Adipocyte (in vitro differentiated cells): ENCODE results near the gene MAB21L2.
"Not testable (repeated sequence)": the region's sequence is repeated elsewhere in the genome, so short reads cannot be mapped to it uniquely, and the experiment has no call there.

Experiments used
- DNase-seq: peaks from one replicate; pipeline ENCODE4 v3.0.0-alpha.2; 2015; ENCODE audit warnings: low read depth
- H3K27me3 ChIP-seq: replicated peaks from 2 replicates; pipeline ENCODE4 v1.7.0; 2013; ENCODE audit warnings: mild to moderate bottlenecking, low read length, moderate library complexity; ENCODE audit not compliant: control insufficient read depth, insufficient read depth
- H3K36me3 ChIP-seq: 2 replicates; pipeline ENCODE4 v1.7.0; 2013; ENCODE audit warnings: low read length, mild to moderate bottlenecking, moderate library complexity; ENCODE audit not compliant: control insufficient read depth, insufficient read depth, severe bottlenecking
- H3K4me1 ChIP-seq: 2 replicates; pipeline ENCODE4 v1.7.0; 2013; ENCODE audit warnings: mild to moderate bottlenecking, low read length, moderate library complexity; ENCODE audit not compliant: control insufficient read depth, insufficient read depth
- H3K4me3 ChIP-seq: 2 replicates; pipeline ENCODE4 v1.7.0; 2013; ENCODE audit warnings: mild to moderate bottlenecking, low read length, moderate library complexity
- H3K9ac ChIP-seq: 2 replicates; pipeline ENCODE4 v1.7.0; 2013; ENCODE audit warnings: mild to moderate bottlenecking, low read length, moderate library complexity
- H3K9me3 ChIP-seq: 2 replicates; pipeline ENCODE4 v1.7.0; 2013; ENCODE audit warnings: mild to moderate bottlenecking, low read length, moderate library complexity; ENCODE audit not compliant: control insufficient read depth

MAB21L2 gene

DNA sequence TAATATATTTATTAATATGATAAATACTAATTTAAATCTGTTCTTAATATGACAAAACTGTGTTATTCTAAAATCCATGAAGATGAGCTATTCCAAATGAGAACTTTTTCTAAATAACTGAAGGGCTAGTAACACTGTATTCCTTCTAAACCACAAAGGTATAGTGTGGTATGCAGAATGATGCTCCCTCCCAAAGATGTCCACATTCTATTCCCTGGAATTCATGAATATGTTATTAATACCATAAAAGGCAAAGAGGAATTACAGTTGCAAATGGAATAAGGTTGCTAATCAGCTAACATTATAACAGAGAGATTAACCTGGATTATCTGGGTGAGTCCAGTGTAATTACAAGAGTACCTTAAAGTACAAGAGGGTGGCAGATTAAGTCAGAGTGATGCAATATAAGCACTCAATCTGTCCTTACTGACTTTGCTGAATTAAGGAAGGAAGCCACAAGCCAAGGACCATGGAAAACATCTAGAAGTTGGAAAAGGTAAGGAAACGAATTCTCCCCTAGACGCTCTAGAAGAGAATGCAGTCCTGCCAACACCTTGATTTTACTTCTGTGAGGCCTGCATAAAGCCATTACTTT, 20.7 kb upstream of the MAB21L2 start:
- H3K27me3 ChIP-seq: no peaks in the 10 kb centered on the region
- DNase-seq: no peak
- peaks cover 2% of the 10 kb centered on the region for H3K36me3 ChIP-seq
- no peak overlapping the region for H3K4me3 ChIP-seq
- no peak overlapping the region for H3K9ac ChIP-seq
- peaks cover 2% of the 10 kb centered on the region for H3K9me3 ChIP-seq
- H3K4me1 ChIP-seq: no peaks in the 10 kb centered on the region

DNA sequence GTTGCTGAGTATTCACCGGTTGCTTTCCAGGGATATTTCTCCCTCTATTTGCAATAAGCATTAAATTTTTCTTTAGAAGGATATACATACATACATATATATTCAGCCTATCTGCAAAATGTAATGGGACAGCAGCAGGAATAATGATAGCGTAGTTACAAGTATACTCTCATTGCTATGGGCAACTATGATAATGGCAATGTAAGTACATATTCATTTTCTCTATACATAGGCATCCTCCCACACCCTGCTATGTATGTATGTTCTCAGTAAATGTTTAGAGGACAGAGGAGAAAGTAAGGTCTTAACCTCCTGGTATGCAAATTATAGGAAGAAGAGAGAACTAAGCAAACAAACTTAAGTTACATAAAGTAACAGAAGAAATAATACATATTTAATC, 19.7 kb upstream of the MAB21L2 start:
- no peak overlapping the region for H3K9ac ChIP-seq
- H3K4me1 ChIP-seq: no peaks in the 10 kb centered on the region
- H3K27me3 ChIP-seq: no peaks in the 10 kb centered on the region
- H3K4me3 ChIP-seq: no peak overlapping the region
- peaks cover 2% of the 10 kb centered on the region for H3K36me3 ChIP-seq
- DNase-seq: no peak
- peaks cover 2% of the 10 kb centered on the region for H3K9me3 ChIP-seq

DNA sequence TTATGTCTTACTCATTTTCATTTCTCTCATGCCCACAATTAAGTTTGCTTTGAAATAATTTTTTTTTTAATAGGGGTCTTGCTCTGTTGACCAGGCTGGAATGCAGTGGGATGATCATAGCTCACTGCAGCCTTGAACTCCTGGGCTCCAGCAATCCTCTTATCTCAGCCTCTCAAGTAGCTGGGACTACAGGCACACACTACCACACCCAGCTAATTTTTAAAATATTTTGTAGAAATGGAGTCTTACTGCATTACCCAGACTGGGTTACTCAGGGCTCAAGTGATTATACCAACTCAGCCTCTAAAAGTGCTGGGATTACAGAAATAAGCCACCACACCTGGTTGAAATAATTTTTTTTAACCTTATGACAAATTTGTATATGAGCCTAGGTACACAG, 19.2 kb upstream of the MAB21L2 start:
- Histone ChIP-seq H3K4me3 (no peak overlapping the region), H3K9me3 (peaks cover 2% of the 10 kb centered on the region), H3K36me3 (peaks cover 2% of the 10 kb centered on the region), H3K9ac (no peak overlapping the region), H3K4me1 (no peaks in the 10 kb centered on the region), H3K27me3 (no peaks in the 10 kb centered on the region)
- DNase-seq: no peak

DNA sequence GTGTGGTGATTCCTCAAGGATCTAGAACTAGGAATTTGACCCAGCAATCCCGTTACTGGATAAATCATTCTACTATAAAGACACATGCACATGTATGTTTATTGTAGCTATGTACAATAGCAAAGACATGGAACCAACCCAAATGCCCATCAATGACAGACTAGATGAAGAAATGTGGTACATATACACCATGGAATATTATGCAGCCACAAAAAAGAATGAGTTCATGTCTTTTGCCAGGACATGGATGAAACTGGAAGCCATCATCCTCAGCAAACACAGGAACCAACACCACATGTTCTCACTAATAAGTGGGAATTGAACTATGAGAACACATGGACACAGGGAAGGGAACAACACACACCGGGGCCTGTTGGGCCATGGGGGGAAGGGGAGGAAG, 17.0 kb upstream of the MAB21L2 start:
- not testable (repeated sequence) for H3K9me3 ChIP-seq, H3K4me1 ChIP-seq, DNase-seq

DNA sequence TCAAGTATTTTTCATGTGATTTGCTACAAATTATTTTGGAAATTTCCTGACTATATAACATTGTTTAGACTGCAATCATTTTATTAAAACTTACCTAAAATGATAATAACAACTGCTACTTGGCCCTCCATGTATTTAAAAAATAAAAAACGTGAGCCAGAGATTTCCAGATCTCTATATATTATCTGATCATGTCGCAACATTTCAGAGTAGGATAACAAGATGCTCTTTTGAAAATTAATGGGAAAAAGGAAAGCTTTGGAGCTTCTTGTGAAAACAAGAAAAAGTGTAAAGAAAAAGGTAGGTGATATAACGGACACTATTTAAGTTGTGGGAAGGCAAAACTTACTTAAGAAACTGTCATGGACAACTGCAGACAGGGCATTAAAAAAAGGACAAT, 14.9 kb upstream of the MAB21L2 start:
- Histone ChIP-seq H3K4me3 (no peak overlapping the region), H3K4me1 (peaks cover 6% of the 10 kb centered on the region), H3K27me3 (no peaks in the 10 kb centered on the region), H3K9me3 (peaks cover 2% of the 10 kb centered on the region), H3K36me3 (peaks cover 2% of the 10 kb centered on the region), H3K9ac (no peak overlapping the region)
- DNase-seq: no peak

More for the DNA sequence above, 17.0 kb upstream of the MAB21L2 start:
- H3K27me3 ChIP-seq, H3K9ac ChIP-seq, H3K4me3 ChIP-seq, H3K36me3 ChIP-seq: not testable (repeated sequence)

- Histone ChIP-seq H3K4me3 (no peak overlapping the region), H3K36me3 (peaks cover 2% of the 10 kb centered on the region), H3K27me3 (no peaks in the 10 kb centered on the region), H3K4me1 (peaks cover 6% of the 10 kb centered on the region), H3K9ac (no peak overlapping the region), H3K9me3 (peaks cover 2% of the 10 kb centered on the region)
- peak; percentile 85 for DNase-seq
Observed at GRCh38 chr4:150569384-150569987, 12.5 kb upstream of the MAB21L2 start.

- peaks cover under 1% of the 10 kb centered on the region for H3K9me3 ChIP-seq
- H3K4me3 ChIP-seq: no peak overlapping the region
- H3K27me3 ChIP-seq: no peaks in the 10 kb centered on the region
- peaks cover under 1% of the 10 kb centered on the region for H3K36me3 ChIP-seq
- no peak overlapping the region for H3K9ac ChIP-seq
- H3K4me1 ChIP-seq: peaks cover 6% of the 10 kb centered on the region
- DNase-seq: peak; percentile 9
Observed at GRCh38 chr4:150569998-150570535, 11.9 kb upstream of the MAB21L2 start.

DNA sequence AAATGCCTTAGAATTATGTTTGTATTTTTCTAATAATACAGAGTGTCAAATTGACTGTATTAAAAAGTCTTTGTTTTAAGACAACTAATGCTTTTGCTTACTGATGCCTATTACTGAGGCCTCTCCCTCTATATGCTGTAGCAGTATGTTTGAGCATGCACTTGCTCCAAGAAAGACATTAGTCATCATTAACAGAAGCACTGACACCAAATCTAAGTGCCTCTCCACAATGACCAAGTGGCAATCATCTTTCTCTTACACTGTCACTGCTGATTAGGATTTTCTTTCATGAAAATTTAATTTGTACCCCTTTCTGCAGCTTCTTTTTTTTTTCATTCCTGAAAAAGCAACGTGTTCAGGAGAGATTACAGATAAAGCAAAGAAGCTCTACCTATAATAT, 11.1 kb upstream of the MAB21L2 start:
- no peak overlapping the region for H3K9ac ChIP-seq
- H3K27me3 ChIP-seq: no peaks in the 10 kb centered on the region
- H3K4me3 ChIP-seq: no peak overlapping the region
- no peak for DNase-seq
- no peaks in the 10 kb centered on the region for H3K36me3 ChIP-seq
- no peaks in the 10 kb centered on the region for H3K9me3 ChIP-seq
- peaks cover 6% of the 10 kb centered on the region for H3K4me1 ChIP-seq

DNA sequence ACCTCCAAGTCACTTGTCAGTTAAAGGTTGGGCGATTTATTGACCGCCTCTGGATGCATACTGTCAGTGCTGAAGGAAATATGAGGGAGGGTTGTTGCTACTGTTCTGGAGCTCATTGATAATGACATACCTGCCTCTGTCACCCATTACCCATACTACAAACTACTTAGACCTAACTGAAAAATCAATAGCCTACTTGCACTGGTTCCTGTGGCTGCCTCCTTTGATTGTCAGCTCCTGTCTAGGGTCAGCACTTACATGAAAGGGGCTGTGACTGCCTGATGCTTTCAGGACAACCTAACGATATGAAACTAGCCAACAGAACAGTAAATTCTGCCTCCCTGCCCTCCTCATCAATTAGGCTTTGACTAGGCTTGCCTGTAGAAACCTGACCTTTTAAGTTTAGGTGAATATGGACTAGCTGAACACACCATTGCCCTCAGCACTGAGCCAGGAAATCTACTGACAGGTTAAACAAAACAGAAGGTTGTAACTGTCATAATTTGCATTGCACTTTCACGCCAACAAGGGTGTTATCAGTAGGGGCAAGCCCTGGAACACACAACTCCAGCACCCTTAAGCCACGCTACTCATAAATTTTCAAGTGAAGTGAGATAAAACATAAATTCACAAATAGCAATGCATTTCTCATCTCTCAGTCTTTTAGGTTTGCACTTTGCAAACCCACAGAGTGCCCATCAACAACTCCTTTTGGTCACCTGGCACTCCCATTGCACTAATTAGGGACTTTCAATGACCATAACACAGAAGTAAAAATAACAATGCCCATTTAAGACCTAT, 9.0 kb upstream of the MAB21L2 start:
- no peaks in the 10 kb centered on the region for H3K36me3 ChIP-seq
- DNase-seq: no peak
- no peak overlapping the region for H3K9ac ChIP-seq
- peaks cover 6% of the 10 kb centered on the region for H3K4me1 ChIP-seq
- no peaks in the 10 kb centered on the region for H3K9me3 ChIP-seq
- no peaks in the 10 kb centered on the region for H3K27me3 ChIP-seq
- no peak overlapping the region for H3K4me3 ChIP-seq

DNA sequence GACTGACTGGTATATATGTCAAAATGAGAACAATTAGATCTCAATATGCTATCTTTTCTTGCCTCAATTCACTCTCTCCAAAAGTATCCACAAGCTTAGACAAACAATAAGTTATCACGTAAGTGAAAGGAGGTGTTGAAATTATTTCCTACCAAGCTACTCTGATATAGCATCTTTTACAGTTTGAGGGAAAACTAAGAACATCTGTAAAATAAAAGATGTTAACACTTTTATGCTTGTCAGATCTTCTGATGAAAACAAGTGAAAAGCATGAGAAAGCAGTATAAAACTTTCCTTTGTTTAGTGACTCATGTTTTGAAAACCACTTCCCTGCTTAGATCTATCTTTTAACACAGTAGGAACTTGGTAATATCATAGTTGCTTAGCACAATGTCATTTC, 8.4 kb upstream of the MAB21L2 start:
- Histone ChIP-seq H3K9ac (no peak overlapping the region), H3K4me1 (peaks cover 6% of the 10 kb centered on the region), H3K27me3 (no peaks in the 10 kb centered on the region), H3K36me3 (no peaks in the 10 kb centered on the region), H3K4me3 (no peak overlapping the region), H3K9me3 (no peaks in the 10 kb centered on the region)
- peak; percentile 67 for DNase-seq

DNA sequence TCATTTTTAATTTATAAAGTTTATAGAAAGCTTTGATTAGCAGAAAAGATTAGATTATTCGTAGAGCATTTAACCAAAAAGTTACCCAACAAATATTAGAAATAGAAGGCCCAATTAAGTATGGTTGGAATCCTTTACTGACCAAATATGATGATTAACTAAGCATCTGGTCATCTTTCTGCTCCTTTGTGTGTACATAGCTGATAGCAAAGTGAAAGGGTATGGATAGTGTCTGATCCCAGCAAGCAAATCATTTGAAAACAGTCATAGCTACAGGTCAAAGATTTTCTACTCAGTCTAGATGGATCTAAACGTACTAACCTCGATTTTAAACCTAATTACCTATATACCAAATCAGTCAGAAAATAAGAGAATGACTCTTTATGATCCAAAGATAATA, 7.3 kb upstream of the MAB21L2 start:
- H3K9ac ChIP-seq: no peak overlapping the region
- DNase-seq: no peak
- no peaks in the 10 kb centered on the region for H3K36me3 ChIP-seq
- no peaks in the 10 kb centered on the region for H3K9me3 ChIP-seq
- H3K4me1 ChIP-seq: peaks cover 1% of the 10 kb centered on the region
- H3K4me3 ChIP-seq: no peak overlapping the region
- no peaks in the 10 kb centered on the region for H3K27me3 ChIP-seq
